H1 (cell line): ENCODE results near the gene GLCE. TPM values are rescaled to one million over a fixed set of nuclear protein-coding genes. Genes with fewer than 3 reads are reported as not detected.

Source experiments
- BCL11A ChIP-seq, 2 experiments: IDR thresholded peaks; one replicate each; pipeline ENCODE4 v1.6.1; 2011; ENCODE audit warnings: low read depth in 2 of 2, low read length in 2 of 2, mild to moderate bottlenecking in 2 of 2
- CBX5 ChIP-seq: fragments of 300-800, 300-1000 bp; sonication (generic); IDR thresholded peaks from 2 replicates; pipeline ENCODE4 v1.7.1; 2016; ENCODE audit warnings: antibody characterized with exemption, low read length, low read depth
- CEBPB ChIP-seq: IDR thresholded peaks from 2 replicates; pipeline ENCODE4 v1.6.1; 2012; ENCODE audit warnings: low read depth, low read length
- CHD1 ChIP-seq: IDR thresholded peaks from 2 replicates; pipeline ENCODE4 v1.6.1; 2012; ENCODE audit warnings: low read depth, low read length, improper control_type of control experiment
- E2F6 ChIP-seq: IDR thresholded peaks from 2 replicates; pipeline ENCODE4 v1.6.1; 2012; ENCODE audit warnings: inconsistent platforms
- EP300 ChIP-seq, 2 experiments: IDR thresholded peaks; 1 replicate in 1 of 2; 2 replicates in 1 of 2; pipeline ENCODE4 v1.6.1; 2011 to 2012; ENCODE audit warnings: low read depth in 2 of 2, low read length in 2 of 2, mild to moderate bottlenecking in 2 of 2, borderline replicate concordance in 1 of 2, inconsistent platforms in 1 of 2, moderate library complexity in 1 of 2
- JUND ChIP-seq: IDR thresholded peaks from 2 replicates; pipeline ENCODE4 v1.6.1; 2011; ENCODE audit warnings: mild to moderate bottlenecking, improper control_type of control experiment, low read length
- KDM4A ChIP-seq: IDR thresholded peaks from one replicate; pipeline ENCODE4 v1.7.1; 2012; ENCODE audit warnings: low read depth, mild to moderate bottlenecking, moderate library complexity, low read length, inconsistent platforms; ENCODE audit not compliant: severe bottlenecking
- polyA plus RNA-seq, 7 experiments: library from polyadenylated mRNA; depleted of rRNA in 3 of 7; stranded (reverse) in 5 of 7; unstranded in 2 of 7; fragments of >200 nt in 5 of 7; fragments of 200-250 nt in 2 of 7; gene quantifications; 1 replicate in 5 of 7; 2 replicates in 1 of 7; 4 replicates in 1 of 7; pipeline versions ENCODE4 v1.2.1 to v1.2.3, GENCODE V29; 2011 to 2013; ENCODE audit warnings: missing spikeins in 2 of 7, mixed read lengths in 2 of 7
- total RNA-seq: library from RNA; stranded (reverse); fragmentation: NEBNext Ultra II Directional; extraction: Animal tissue kit (Norgen Biotek cat#: 25700); gene quantifications from 2 replicates; pipeline ENCODE4 v1.2.1, GENCODE V29; 2021
- TF ChIP-seq, protein P1 (sequence below): fragments of 300-600 bp; sonication (generic); IDR thresholded peaks from 2 replicates; pipeline ENCODE4 v1.7.1; 2012; ENCODE audit warnings: low read length, moderate library complexity, mild to moderate bottlenecking, inconsistent platforms; ENCODE audit not compliant: insufficient replicate concordance

Gene GLCE
- total and polyA plus RNA-seq, 2 of the 8 experiments (the other 6 are each of a cell fraction or from before 2014, with no cell fraction given) = 17.1 to 22.7 TPM

- TF ChIP-seq, protein P1, sequence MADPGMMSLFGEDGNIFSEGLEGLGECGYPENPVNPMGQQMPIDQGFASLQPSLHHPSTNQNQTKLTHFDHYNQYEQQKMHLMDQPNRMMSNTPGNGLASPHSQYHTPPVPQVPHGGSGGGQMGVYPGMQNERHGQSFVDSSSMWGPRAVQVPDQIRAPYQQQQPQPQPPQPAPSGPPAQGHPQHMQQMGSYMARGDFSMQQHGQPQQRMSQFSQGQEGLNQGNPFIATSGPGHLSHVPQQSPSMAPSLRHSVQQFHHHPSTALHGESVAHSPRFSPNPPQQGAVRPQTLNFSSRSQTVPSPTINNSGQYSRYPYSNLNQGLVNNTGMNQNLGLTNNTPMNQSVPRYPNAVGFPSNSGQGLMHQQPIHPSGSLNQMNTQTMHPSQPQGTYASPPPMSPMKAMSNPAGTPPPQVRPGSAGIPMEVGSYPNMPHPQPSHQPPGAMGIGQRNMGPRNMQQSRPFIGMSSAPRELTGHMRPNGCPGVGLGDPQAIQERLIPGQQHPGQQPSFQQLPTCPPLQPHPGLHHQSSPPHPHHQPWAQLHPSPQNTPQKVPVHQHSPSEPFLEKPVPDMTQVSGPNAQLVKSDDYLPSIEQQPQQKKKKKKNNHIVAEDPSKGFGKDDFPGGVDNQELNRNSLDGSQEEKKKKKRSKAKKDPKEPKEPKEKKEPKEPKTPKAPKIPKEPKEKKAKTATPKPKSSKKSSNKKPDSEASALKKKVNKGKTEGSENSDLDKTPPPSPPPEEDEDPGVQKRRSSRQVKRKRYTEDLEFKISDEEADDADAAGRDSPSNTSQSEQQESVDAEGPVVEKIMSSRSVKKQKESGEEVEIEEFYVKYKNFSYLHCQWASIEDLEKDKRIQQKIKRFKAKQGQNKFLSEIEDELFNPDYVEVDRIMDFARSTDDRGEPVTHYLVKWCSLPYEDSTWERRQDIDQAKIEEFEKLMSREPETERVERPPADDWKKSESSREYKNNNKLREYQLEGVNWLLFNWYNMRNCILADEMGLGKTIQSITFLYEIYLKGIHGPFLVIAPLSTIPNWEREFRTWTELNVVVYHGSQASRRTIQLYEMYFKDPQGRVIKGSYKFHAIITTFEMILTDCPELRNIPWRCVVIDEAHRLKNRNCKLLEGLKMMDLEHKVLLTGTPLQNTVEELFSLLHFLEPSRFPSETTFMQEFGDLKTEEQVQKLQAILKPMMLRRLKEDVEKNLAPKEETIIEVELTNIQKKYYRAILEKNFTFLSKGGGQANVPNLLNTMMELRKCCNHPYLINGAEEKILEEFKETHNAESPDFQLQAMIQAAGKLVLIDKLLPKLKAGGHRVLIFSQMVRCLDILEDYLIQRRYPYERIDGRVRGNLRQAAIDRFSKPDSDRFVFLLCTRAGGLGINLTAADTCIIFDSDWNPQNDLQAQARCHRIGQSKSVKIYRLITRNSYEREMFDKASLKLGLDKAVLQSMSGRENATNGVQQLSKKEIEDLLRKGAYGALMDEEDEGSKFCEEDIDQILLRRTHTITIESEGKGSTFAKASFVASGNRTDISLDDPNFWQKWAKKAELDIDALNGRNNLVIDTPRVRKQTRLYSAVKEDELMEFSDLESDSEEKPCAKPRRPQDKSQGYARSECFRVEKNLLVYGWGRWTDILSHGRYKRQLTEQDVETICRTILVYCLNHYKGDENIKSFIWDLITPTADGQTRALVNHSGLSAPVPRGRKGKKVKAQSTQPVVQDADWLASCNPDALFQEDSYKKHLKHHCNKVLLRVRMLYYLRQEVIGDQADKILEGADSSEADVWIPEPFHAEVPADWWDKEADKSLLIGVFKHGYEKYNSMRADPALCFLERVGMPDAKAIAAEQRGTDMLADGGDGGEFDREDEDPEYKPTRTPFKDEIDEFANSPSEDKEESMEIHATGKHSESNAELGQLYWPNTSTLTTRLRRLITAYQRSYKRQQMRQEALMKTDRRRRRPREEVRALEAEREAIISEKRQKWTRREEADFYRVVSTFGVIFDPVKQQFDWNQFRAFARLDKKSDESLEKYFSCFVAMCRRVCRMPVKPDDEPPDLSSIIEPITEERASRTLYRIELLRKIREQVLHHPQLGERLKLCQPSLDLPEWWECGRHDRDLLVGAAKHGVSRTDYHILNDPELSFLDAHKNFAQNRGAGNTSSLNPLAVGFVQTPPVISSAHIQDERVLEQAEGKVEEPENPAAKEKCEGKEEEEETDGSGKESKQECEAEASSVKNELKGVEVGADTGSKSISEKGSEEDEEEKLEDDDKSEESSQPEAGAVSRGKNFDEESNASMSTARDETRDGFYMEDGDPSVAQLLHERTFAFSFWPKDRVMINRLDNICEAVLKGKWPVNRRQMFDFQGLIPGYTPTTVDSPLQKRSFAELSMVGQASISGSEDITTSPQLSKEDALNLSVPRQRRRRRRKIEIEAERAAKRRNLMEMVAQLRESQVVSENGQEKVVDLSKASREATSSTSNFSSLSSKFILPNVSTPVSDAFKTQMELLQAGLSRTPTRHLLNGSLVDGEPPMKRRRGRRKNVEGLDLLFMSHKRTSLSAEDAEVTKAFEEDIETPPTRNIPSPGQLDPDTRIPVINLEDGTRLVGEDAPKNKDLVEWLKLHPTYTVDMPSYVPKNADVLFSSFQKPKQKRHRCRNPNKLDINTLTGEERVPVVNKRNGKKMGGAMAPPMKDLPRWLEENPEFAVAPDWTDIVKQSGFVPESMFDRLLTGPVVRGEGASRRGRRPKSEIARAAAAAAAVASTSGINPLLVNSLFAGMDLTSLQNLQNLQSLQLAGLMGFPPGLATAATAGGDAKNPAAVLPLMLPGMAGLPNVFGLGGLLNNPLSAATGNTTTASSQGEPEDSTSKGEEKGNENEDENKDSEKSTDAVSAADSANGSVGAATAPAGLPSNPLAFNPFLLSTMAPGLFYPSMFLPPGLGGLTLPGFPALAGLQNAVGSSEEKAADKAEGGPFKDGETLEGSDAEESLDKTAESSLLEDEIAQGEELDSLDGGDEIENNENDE = no peak
- no peak for TF ChIP-seq EP300 (IDR thresholded peaks at IDR 0.05; ENCODE audit: borderline replicate concordance in 1 of 2, low read depth in 2 of 2, low read length in 2 of 2)
- TF ChIP-seq BCL11A (IDR thresholded peaks at IDR 0.05; ENCODE audit: low read depth in 2 of 2, low read length in 2 of 2) = no peak
- TF ChIP-seq JUND = no peak
- no peak for TF ChIP-seq CEBPB
- TF ChIP-seq CBX5 = no peak
- TF ChIP-seq CHD1 = no peak
- no peak for TF ChIP-seq KDM4A
- no peak for TF ChIP-seq E2F6
Measured at GRCh38 chr15:69156736-69157381, 3.6 kb upstream of the GLCE start (continued).
